Measurements from ENCODE around the gene MYZAP. TPM values are rescaled to one million over a fixed set of nuclear protein-coding genes. Genes with fewer than 3 reads are reported as not detected.
A peak's percentile ranks its signal among the peaks of the same experiment; 100 is the strongest.

The MYZAP gene
- total RNA-seq, 1 donor, result under 0.01 TPM

DNA sequence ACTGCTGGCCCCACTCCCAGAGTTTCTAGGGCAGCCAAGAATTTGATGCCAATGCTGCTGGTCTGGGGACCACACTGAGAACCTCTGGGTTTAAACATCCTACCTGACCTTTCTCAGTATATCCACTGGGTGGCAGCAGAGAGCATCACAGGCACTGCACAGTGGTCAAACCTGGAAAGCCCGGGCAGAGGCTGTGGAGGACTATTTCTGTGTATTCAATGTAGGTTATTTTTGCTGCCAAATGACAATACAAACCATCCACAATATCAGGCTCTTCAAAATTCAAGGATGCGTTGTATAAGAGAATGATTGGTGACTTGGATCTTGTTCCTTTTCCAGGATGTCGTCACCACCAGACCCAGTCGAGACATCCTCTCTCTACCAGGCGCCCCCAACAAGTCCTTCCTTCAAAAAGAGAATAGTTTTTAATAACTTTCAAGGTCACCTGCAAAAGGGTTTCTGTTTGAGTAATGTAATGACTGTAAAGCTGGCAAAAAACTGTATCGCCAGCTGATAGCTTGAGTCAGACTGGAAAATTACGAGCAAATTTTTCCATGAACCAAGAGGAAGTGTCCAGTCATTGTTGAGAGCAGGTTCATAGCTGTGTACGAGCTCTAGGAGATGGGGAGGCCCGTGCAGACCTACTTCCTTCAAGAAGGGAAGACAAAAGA is 30.5 kb upstream of the MYZAP start:
- H3K4me3 ChIP-seq (ENCODE audit: insufficient read depth, low read length), result no peak overlapping the region
- H3K27me3 ChIP-seq (ENCODE audit: insufficient read depth, low read length), result peaks cover 19% of the 10 kb centered on the region
- H4K20me1 ChIP-seq (ENCODE audit: insufficient read depth, low read length), result no peaks in the 10 kb centered on the region
- H3K9me3 ChIP-seq (ENCODE audit: low read depth, low read length), result no peaks in the 10 kb centered on the region
- H3K36me3 ChIP-seq (ENCODE audit: insufficient read depth, low read length), result no peaks in the 10 kb centered on the region
- no peak overlapping the region for H2AFZ ChIP-seq (ENCODE audit: low read length)
- peak; percentile 82 for DNase-seq (ENCODE audit: insufficient read length, low spot score, missing footprints)
- peak overlapping the region; percentile 11 for H3K27ac ChIP-seq (ENCODE audit: low read depth, low read length)
- H3K4me1 ChIP-seq (ENCODE audit: insufficient read depth, low read length), result peaks cover 6% of the 10 kb centered on the region
- peak; percentile 96 for TF ChIP-seq CTCF (IDR thresholded peaks at IDR 0.05; ENCODE audit: extremely low read depth, low read depth, low read length)
- H3K79me2 ChIP-seq (ENCODE audit: insufficient read depth, low read length), result no peaks in the 10 kb centered on the region
- peak overlapping the region; percentile 37 for H3K4me2 ChIP-seq (ENCODE audit: insufficient read depth, low read length)

DNA sequence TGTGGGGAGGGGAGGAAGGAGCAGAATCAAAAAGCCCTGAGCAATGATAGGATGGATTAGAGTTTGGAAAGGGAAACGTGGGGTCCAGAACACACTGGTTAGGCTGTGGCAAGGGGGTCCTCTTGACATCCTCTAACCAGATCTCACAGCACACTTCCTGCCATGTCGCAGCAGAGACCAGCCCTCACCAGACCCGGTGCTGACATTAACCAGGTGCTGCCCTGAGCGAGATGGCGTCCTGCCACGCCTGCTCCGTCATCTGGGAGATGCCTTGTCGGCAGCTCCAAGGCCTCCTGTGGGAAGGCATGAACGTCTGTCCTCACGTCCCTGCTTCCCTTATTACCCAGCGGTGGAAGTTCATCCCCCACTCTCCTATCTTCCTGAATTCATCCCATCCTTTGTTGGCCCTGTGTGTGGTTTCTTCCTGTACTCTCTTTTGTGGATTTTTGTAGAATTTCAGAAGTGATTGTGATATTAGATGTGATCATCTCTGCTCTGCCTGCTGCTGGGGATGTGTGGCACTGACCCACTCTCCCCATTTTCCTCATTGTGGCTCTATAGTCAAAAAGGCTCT is 29.4 kb upstream of the MYZAP start:
- Histone ChIP-seq H4K20me1 (ENCODE audit: insufficient read depth, low read length) (no peaks in the 10 kb centered on the region), H3K4me3 (ENCODE audit: insufficient read depth, low read length) (no peak overlapping the region), H3K27ac (ENCODE audit: low read depth, low read length) (no peak overlapping the region), H3K4me2 (ENCODE audit: insufficient read depth, low read length) (no peak overlapping the region), H2AFZ (ENCODE audit: low read length) (no peak overlapping the region), H3K79me2 (ENCODE audit: insufficient read depth, low read length) (no peaks in the 10 kb centered on the region), H3K36me3 (ENCODE audit: insufficient read depth, low read length) (no peaks in the 10 kb centered on the region), H3K9me3 (ENCODE audit: low read depth, low read length) (no peaks in the 10 kb centered on the region), H3K4me1 (ENCODE audit: insufficient read depth, low read length) (peaks cover 6% of the 10 kb centered on the region), H3K27me3 (ENCODE audit: insufficient read depth, low read length) (peaks cover 27% of the 10 kb centered on the region)
- TF ChIP-seq CTCF (IDR thresholded peaks at IDR 0.05; ENCODE audit: extremely low read depth, low read depth, low read length), result no peak
- DNase-seq (ENCODE audit: insufficient read length, low spot score, missing footprints), result no peak

GRCh38 chr15:57563416-57563815 is 28.3 kb upstream of the MYZAP start:
- DNase-seq (ENCODE audit: insufficient read length, low spot score, missing footprints), result no peak
- Histone ChIP-seq H3K4me1 (ENCODE audit: insufficient read depth, low read length) (peaks cover 6% of the 10 kb centered on the region), H3K36me3 (ENCODE audit: insufficient read depth, low read length) (no peaks in the 10 kb centered on the region), H3K27ac (ENCODE audit: low read depth, low read length) (no peak overlapping the region), H4K20me1 (ENCODE audit: insufficient read depth, low read length) (no peaks in the 10 kb centered on the region), H2AFZ (ENCODE audit: low read length) (no peak overlapping the region), H3K27me3 (ENCODE audit: insufficient read depth, low read length) (peaks cover 29% of the 10 kb centered on the region), H3K4me3 (ENCODE audit: insufficient read depth, low read length) (no peak overlapping the region), H3K9me3 (ENCODE audit: low read depth, low read length) (no peaks in the 10 kb centered on the region), H3K79me2 (ENCODE audit: insufficient read depth, low read length) (no peaks in the 10 kb centered on the region), H3K4me2 (ENCODE audit: insufficient read depth, low read length) (no peak overlapping the region)
- no peak for TF ChIP-seq CTCF (IDR thresholded peaks at IDR 0.05; ENCODE audit: extremely low read depth, low read depth, low read length)

GRCh38 chr15:57565311-57565710 is 26.4 kb upstream of the MYZAP start:
- H3K27me3 ChIP-seq (ENCODE audit: insufficient read depth, low read length), result peaks cover 30% of the 10 kb centered on the region
- peaks cover 6% of the 10 kb centered on the region for H3K4me1 ChIP-seq (ENCODE audit: insufficient read depth, low read length)
- H3K4me3 ChIP-seq (ENCODE audit: insufficient read depth, low read length), result no peak overlapping the region
- no peak overlapping the region for H2AFZ ChIP-seq (ENCODE audit: low read length)
- H3K36me3 ChIP-seq (ENCODE audit: insufficient read depth, low read length), result no peaks in the 10 kb centered on the region
- no peaks in the 10 kb centered on the region for H3K9me3 ChIP-seq (ENCODE audit: low read depth, low read length)
- DNase-seq (ENCODE audit: insufficient read length, low spot score, missing footprints), result no peak
- no peaks in the 10 kb centered on the region for H3K79me2 ChIP-seq (ENCODE audit: insufficient read depth, low read length)
- no peak overlapping the region for H3K4me2 ChIP-seq (ENCODE audit: insufficient read depth, low read length)
- no peak for TF ChIP-seq CTCF (IDR thresholded peaks at IDR 0.05; ENCODE audit: extremely low read depth, low read depth, low read length)
- H4K20me1 ChIP-seq (ENCODE audit: insufficient read depth, low read length), result no peaks in the 10 kb centered on the region
- no peak overlapping the region for H3K27ac ChIP-seq (ENCODE audit: low read depth, low read length)

Measured in osteoblast (primary cell).